Measurements from ENCODE around the gene FMN2.

DNA sequence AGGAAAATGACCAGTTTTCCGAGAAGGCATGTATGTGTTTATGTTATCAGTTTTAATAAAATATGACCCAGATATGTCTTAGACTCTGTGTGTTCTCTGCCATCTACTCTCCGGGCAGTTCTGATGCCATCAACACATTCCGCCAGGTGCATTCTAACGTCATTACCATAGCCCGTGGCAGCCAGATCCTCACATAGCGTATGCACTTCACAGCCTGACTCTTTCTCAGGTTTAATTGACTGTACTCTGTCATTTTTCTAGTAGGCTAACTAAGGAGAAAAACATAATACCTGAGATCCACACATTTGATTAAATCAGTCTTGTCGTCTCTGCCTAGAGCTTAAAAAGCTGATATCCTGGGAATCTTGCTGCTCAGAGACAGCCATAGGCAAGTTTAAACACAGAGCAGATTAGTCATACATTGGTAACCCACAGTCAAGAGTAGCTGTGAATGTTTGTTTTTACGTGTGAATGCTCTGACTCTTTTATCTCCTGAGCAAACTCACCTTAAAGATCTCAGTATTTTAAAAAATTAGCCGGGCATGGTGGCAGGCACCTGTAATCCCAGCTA lies 344.4 kb downstream of the FMN2 start:
- TF ChIP-seq, protein P1, sequence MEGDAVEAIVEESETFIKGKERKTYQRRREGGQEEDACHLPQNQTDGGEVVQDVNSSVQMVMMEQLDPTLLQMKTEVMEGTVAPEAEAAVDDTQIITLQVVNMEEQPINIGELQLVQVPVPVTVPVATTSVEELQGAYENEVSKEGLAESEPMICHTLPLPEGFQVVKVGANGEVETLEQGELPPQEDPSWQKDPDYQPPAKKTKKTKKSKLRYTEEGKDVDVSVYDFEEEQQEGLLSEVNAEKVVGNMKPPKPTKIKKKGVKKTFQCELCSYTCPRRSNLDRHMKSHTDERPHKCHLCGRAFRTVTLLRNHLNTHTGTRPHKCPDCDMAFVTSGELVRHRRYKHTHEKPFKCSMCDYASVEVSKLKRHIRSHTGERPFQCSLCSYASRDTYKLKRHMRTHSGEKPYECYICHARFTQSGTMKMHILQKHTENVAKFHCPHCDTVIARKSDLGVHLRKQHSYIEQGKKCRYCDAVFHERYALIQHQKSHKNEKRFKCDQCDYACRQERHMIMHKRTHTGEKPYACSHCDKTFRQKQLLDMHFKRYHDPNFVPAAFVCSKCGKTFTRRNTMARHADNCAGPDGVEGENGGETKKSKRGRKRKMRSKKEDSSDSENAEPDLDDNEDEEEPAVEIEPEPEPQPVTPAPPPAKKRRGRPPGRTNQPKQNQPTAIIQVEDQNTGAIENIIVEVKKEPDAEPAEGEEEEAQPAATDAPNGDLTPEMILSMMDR (IDR thresholded peaks at IDR 0.05) = no peak
- no peak for TF ChIP-seq POLR2A (IDR thresholded peaks at IDR 0.05)

Measured in body of pancreas (tissue), 4 donors.